Ovary (tissue), 3 donors: ENCODE data around the gene B4GALNT2.

ENCODE experiments used
- EP300 ChIP-seq: sonication (generic); formaldehyde crosslinking; IDR thresholded peaks from one replicate; pipeline ENCODE4 v1.6.1; 2017; ENCODE audit warnings: antibody characterized with exemption
- TF ChIP-seq, protein P1 (sequence below), 3 donors: fragments of 450-650 bp in 2 of 3; fragments of 200-600 bp in 1 of 3; IDR thresholded peaks; one replicate each; pipeline versions ENCODE4 v1.5.1 to v1.8.0; 2016 to 2022; ENCODE audit warnings: antibody characterized with exemption in 3 of 3, mild to moderate bottlenecking in 1 of 3
- donor health status: DM: no; HTN: no; CAD: no.

DNA sequence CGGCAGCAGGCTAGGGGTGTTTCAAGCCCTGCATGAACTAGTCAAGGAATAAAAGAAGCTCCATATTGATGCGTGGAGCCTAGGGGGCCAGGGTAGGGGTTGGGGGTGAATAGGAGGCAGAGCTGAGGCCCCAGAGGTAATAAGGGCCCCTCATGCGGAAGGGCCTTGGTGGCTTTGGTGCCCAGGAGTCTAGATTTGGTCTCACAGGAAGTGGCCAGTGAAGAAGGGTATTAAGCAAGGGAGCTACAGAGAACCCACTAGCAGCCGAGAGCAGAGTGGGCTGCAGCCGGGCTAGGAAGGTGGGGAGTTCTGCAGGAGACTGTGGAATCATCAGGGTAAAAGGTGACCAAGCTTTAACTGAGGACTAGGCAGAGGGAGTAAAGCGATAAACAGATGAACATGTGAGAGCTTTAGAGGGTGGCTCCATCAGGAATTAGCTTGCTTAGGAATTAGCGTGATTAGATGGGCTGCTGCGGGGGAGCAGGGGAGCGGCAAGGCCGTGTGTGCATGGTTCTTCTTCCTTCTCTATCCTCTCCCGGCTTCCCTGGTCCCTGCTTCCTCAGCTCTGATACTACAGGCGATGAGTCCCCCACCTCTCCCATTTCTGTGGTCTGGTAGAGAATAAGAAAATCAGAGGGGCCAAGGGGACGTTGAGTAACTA, 68.0 kb downstream of the B4GALNT2 start:
- TF ChIP-seq, protein P1, sequence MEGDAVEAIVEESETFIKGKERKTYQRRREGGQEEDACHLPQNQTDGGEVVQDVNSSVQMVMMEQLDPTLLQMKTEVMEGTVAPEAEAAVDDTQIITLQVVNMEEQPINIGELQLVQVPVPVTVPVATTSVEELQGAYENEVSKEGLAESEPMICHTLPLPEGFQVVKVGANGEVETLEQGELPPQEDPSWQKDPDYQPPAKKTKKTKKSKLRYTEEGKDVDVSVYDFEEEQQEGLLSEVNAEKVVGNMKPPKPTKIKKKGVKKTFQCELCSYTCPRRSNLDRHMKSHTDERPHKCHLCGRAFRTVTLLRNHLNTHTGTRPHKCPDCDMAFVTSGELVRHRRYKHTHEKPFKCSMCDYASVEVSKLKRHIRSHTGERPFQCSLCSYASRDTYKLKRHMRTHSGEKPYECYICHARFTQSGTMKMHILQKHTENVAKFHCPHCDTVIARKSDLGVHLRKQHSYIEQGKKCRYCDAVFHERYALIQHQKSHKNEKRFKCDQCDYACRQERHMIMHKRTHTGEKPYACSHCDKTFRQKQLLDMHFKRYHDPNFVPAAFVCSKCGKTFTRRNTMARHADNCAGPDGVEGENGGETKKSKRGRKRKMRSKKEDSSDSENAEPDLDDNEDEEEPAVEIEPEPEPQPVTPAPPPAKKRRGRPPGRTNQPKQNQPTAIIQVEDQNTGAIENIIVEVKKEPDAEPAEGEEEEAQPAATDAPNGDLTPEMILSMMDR (IDR thresholded peaks at IDR 0.05): no peak
- TF ChIP-seq EP300: no peak
